GM21360 (cell line): ENCODE results near the gene OR9A2.

Experiments used
- ATAC-seq: cut with Tn5 transposase; IDR thresholded peaks from one replicate; pipeline ENCODE4 v1.9.1; 2021; ENCODE audit warnings: mild to moderate bottlenecking, moderate library complexity; ENCODE audit not compliant: unreplicated experiment

OR9A2 gene, protein sequence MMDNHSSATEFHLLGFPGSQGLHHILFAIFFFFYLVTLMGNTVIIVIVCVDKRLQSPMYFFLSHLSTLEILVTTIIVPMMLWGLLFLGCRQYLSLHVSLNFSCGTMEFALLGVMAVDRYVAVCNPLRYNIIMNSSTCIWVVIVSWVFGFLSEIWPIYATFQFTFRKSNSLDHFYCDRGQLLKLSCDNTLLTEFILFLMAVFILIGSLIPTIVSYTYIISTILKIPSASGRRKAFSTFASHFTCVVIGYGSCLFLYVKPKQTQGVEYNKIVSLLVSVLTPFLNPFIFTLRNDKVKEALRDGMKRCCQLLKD

DNA sequence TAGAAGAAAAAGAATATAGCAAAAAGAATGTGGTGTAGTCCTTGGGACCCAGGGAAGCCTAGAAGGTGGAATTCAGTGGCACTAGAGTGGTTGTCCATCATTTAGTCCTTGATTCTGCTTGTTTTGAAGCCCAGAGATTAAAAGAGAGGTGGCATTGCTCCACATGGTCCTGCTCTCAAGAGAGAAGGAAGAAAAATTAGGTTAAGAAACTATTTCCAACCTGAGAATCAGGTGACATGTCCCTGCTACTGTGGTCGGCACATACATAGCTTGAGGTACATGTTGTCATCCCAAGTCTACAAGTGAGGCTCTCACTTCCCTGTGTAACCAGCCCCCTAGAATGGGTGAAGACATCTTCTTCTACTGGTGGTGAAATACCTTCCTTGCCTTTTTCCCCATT, at the start of gene OR9A2:
TSS of gene OR9A2 (minus strand) at position 101 of the 400 bp plus-strand sequence. CDS start at position 101, 0 bp downstream.
- no peak for ATAC-seq

DNA sequence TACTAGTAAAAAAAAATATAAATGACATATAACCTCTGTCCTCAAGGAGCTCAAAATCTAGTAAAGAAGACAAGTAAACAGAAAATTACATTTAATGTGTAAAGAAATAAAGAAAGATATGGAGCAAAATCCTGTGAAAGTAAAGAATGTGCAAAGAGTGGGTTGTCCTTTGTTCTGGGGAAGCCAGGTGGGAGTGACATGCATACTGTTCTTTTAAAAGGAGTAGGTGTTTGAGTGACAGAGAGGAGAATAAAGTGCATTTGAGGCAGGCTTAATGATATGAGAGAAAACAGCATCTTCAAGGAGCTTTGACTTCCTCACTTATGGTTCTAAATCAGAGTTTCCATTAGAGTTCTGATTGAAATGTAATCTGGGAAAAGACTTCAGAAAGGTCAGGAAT, 47.2 kb upstream of the OR9A2 start:
- ATAC-seq, result no peak

DNA sequence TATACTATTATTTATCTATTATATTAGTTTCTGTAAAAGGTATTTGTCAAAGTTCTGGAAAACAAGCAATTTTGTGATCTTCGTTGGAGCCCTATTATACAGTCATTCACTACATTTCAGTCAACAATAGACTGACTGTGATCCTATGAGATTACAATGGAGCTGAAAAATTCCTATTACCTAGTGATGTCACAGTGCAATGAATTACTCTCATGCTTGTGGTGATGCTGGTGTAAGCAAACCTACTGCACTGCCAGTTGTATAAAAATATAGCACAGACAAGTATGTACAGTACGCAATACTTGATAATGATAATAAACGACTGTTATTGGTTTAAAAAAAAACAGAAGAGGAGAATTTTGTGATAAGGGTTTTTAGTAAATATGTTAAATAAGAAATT, 46.6 kb upstream of the OR9A2 start:
- no peak for ATAC-seq

DNA sequence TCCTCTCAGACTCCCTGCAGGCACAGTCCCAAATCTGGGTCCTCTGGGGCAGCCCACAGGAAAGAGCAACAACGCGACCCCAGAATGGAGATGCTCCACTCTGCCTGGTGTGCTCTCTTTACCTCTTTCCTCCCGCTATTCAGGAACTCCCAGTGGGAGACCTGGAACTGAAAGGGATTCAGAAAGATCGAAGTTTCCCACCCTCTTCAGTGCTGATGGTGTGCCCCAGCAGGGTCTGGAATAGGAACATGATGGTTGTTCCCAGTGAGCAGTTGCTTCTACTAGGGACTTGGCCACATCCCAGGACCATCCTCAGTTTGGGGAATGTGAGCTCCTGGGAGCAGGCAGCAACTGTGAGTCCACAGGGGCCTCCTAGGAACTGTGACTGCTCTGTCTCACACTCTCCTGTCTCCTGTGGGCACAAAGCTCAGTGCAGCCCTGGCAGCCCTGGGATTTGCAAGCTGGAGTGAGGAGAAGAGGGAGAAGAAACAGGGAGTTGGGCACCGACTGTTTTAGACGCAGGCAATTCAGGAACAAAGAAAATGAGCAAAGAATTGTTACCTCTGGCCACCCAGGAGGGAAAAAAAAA, 43.1 kb upstream of the OR9A2 start:
- ATAC-seq, result no peak

DNA sequence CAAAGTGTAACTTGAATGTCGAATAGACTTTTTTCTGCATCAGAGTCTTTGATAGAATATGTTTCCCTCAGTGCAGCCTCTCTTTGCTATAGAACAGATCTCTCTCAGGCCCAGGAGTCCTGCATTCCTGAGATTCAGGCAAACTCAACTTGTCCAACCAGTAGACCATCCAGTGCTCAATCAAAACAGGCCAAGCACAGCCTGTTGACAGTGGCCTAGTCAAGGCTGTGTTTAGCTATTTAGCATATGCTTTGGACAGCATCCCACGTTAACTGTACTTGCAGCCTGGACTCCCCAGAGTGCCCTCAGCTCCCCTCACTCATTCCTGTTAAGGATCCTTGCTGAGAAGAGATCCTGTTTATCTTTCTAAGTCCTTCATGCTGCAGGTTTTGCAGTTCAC, 41.5 kb upstream of the OR9A2 start:
- ATAC-seq, result no peak

DNA sequence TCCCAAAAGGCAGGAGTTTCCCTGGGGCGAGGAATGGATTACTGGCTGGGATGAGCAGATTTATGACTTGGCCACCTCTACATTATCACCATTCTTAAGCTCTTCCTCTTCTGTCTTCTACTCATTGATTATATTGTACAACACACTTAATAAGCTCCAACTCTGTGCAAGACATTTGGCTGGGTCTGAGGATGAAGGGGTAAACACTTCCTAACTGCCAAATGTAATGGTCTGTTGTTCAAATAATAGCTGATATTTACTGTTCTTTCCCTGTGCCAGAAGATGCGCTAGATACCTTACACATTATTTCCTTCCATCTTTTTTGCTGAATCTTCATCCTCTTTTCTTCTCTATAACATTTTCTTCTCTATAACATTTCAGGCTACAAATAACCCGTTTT, 36.8 kb upstream of the OR9A2 start:
- ATAC-seq, result no peak

DNA sequence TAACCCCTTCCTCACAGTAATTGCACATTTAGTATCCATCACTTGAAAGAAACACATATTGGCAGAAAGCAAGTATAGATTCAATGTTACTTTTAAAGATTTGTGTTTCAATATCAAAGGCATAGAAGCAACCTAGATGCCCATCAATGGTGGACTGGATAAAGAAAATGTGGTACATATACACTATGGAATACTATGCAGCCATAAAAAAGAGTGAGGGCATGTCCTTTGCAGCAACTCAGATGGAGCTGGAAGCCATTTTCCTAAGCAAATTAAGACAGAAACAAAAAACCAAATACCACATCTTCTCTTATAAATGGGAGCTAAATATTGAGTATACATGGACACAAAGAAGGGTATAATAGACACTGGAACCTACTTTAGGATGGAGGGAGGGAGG, 28.8 kb upstream of the OR9A2 start:
- ATAC-seq, result no peak

DNA sequence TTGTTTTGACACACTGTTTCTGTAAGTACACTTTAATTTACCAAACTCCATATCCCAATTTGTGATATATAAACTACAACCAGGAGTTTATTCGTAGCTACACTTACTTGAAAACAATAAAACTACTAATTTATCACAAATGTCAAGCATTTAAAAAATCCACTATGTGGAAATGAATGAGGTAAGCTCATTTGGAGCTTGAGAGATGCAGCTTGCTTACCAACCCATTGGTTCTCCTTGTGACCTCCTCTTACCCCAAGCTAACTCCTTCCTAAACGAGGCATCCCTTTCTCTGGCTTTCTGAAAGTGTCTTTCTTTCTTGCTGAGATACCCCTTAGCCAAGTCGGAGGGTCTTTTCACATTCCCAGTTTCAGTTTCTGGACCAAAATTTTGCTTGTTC, 27.7 kb upstream of the OR9A2 start:
- no peak for ATAC-seq

DNA sequence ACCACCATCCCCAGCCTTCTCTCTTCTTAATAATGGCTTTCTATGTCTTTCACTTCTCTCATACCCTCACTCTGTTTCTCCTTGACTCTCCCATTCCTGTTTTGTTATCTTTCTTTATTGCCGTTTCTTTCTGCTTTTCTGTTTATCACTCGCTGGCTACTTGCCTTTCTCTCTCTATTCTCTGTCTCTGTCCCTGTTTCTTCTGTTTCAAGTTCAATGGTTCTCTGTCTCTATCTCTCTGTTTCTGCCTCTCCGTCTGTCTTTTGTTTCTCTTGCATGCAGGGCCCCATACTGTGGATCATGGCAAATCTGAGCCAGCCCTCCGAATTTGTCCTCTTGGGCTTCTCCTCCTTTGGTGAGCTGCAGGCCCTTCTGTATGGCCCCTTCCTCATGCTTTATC, 25.1 kb upstream of the OR9A2 start, which contains the start of gene OR6V1:
TSS of gene OR6V1 (plus strand) at position 301 of the 400 bp plus-strand sequence. CDS start at position 301, 0 bp downstream.
- ATAC-seq, result no peak

DNA sequence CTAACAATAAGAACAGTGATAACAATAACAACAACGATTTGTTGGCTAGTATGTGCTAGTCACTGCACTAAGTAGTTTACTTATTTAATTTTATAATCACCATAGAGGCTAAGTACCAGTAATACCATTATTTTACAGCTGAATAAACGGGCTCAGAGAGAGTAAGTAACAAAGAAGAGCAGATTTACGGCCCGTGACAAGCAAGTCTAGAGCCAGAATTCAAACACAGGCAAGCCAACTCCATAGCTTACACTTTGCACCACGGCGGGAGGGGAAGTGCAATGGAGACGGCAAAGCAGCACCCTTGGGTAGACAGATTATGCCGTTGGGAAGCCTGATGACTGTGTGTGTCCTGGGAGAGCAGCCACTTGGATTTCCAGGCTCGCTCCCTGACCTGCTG, 24.0 kb upstream of the OR9A2 start:
- ATAC-seq, result no peak

DNA sequence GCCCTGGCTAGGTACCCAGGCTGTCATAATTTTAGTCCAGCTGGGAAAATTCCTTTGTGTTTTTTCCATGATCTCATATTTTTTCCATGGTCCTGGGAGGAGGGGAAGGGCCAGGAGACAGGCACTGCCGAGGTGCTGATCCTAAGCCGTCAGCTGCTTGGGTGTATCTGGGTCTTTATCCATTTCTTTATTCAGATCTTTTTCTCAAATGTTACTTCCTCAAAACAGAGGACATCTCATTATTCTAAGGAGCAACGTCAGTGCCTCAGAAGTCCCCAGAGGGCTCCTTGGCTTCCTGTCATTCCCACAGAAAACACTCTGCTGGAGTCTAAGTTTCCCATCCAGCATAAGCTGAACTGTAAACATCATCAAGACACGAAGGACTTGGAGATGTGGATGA, 22.4 kb upstream of the OR9A2 start:
- ATAC-seq, result no peak

DNA sequence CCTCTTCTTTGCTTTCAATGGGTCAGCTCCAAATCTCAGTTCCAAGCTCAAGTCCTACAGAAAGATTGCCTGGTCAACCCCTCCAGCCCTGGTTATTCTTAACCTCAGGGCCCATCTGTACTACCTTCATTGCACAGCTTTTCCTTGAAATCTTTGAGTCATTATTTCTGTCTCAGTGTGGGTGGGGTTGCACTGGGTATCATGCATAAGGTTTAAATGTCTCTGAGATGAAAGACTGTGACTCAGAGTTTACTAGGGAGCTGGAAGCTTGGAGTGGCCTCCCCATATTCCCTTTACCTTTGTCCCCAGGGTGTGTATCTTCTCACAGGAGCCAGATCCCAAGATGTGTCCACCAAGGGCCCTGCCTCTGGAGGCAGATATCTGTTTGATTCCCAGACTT, 21.9 kb upstream of the OR9A2 start:
- no peak for ATAC-seq

DNA sequence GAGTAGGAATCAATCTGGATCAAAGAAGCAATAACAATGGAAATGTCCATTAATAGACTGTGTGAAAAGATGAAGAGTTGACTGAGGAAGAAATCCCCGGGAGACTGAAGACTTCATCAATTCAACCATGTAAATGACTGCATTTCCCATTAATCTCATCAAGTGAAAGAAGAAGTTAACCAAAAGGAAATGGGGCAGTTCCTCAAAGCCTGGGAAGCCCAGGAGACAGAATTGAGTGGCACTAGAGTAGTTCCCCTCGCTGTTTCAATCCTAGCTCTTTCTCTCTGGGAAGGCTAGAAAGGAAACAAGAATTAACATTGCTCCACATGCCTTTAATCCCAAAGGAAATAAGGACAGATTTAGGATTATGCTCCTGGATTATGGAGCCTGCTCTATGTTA, 20.4 kb upstream of the OR9A2 start:
- ATAC-seq, result no peak

DNA sequence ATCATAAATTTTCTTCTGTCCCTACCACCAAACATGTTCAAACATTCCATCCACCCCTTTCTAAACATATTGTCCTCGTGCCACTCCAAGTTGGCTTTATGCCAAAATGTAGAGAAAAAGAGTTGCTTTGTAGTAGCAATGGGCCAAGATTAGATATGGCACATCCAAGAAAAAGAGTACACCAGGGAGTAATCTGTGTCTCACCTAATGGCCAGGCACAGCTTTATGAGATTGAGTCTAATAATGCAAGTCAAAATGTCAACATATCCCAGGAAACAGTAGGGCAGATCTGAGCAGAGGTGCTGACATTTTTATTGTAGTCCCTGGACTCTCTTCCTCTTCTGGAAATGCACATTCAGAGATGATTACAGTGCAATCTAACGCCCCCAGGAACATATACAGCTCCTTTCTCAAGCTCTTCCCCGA, 19.5 kb upstream of the OR9A2 start:
- no peak for ATAC-seq

DNA sequence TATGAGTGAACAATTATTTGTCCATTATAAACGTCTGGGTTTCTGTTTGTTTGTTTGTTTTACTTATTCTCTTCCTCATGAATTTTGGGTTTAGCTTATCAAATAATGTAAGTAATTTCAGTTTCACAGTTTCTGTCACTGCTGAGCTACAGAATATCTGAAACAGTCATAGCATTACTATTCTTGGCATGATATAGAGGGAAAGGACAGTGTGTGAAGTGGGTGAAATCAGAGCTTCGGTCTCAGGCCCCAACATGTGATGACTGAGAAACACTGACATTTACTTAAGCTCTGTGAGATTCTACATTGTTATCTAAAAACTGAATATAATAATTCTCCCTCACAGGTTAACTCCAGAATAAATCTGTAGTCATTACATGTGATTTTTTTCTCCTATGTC, 16.5 kb upstream of the OR9A2 start:
- ATAC-seq, result no peak

DNA sequence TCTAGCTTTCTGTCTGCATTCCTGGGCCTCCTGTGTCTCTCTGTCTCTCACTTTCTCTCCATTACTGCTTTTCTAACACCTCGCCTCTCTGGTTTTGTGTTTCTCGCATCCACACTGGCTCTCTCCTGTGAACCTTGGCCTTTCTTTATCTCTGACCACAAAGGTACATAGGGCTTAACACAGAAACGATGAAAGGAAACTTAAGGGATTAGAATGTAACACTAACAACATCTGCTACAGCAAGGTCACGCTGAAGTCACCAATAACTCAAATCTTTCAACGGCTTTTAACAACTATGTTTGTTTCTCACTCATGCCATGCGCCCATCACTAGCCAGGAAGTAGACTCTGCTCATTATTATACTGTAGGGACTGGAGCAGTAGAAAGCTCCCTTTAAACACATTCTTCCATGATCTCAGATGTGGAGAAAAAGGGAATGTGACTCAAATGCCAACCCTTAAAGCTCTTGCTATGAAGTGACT, 15.9 kb upstream of the OR9A2 start:
- ATAC-seq, result no peak

DNA sequence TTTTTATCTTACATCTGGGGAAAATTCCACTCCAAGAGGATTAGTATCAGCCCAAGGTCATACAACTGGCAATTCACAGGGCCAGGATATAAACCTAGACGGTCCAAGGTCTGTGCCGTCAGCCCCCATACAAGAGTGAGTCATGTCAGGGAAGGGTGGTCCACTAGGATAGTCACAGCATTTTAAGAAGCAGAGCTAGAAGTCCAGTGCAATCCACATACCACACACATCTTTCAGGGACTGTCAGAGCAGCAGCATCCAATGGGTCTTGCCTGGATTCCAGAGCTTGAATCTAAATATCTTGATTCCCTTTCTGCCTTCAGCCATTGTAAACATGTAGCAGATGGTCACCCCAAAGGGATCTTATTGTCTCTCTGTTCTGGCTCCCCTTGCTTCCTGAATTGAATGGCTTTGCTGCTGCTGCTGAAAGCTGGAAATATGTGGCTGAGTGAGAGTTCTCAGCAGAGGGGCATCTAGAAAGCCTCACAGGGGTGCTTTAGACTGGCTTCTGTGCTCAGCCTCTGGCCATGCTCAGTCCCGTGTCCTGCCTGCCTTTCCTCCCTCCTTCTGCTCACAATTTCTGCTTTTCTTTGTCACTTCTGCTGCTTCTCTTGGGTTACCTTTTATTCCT, 15.3 kb upstream of the OR9A2 start:
- ATAC-seq, result no peak

DNA sequence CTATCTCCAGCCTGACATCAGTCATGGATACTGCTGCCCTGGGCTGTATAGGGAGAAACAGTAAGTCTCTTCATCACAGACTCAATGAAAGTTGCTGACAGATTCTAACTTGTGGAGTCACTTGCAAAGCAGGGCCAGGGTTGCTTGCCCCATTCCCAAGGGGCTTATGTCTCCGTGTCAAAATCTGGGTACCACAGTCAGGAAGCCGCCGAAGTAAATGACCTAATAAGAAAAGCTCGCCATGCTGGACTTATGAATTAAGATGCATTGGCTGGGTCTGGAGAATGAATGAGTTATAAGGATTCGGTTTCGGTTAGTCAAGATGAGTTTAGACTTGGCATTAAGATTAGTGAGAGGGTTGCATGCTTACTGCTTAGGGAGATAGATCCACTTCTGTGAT, 14.4 kb upstream of the OR9A2 start:
- no peak for ATAC-seq

DNA sequence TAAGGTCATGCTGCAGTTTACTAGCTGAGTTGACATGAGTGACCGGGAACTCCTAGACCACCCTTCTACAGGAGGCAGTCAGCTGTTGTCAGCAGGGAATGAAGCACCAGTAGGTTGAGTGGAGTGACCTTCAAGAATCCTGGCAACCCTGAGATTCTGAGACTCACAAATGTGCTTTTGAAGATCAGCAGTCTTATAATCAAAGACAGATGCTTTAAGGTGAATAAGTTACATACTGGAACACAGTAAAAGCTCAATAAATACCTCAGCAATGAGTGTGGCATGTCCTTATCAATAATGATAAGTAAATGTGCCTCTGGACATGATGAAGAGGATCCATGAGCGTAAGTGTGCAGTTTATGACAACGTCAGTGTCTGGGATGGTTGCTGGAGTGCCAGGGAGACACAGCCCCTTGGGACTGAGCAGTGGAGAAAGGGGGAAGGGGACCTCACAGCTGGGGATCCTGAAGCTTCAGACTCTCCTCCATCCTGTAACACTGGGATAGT, 13.3 kb upstream of the OR9A2 start:
- ATAC-seq, result no peak

DNA sequence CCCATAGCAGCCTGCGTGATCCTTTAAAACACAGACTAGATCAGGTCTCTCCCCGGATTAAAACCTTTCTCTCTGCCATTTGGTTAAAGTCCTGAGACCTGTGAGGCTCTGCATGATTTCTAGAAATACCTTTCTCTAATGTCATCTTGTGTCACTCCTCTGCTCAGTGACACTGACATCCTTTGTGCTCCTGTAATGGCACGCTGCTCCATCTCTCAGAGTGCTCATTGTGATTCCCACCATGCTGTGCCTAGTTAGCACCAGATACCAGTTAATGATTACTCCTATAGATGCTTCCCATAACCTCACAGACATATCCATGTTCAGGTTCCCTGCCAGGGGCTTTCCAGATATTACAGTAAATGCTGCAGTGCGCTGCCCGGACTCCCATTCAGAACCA, 11.7 kb upstream of the OR9A2 start:
- no peak for ATAC-seq

DNA sequence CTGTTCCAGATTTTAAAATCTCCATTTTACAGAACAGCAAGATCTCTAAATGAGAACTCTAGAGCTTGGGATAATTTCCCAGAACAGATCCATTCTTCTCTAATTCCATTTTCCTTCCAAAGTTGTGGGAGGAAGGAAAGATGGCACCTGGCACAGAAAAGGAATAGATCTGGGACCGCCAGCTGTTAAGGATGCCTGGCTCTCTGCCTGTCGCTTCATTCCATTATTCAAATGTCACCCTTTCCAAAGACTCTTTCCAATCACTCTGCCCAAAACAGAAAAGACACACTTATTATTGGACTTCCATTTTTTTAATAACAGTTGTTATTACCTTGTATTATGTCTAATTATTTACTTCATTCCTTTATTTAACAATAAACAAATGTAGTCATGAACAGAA, 751 bp upstream of the OR9A2 start:
- ATAC-seq, result no peak

DNA sequence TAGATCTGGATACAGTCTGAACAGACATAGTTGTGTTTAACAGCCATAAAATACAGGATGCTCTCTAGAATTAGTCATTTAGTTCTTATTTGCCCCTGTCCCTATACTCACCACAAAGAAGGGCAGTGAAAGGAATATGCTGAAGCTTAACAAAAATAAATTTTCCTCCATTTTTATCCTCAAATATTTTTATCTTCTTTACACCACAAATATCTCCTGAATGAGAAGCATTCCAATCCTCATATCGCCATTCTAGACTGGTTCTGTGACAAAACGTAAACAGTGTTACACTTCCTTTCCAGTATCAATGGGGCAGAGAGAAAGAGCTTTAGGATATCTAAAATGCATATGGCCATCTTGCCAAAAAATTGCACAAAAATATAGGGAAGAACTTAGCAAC, 1.6 kb downstream of the OR9A2 start:
- no peak for ATAC-seq
